GM19099 (cell line): ENCODE results near the gene COPZ1.

Experiments used
- POLR2A ChIP-seq: IDR thresholded peaks from 3 replicates; pipeline ENCODE4 v1.6.1; 2011; ENCODE audit warnings: low read depth; ENCODE audit not compliant: insufficient read length; ENCODE audit errors: extremely low read depth

COPZ1 gene

DNA sequence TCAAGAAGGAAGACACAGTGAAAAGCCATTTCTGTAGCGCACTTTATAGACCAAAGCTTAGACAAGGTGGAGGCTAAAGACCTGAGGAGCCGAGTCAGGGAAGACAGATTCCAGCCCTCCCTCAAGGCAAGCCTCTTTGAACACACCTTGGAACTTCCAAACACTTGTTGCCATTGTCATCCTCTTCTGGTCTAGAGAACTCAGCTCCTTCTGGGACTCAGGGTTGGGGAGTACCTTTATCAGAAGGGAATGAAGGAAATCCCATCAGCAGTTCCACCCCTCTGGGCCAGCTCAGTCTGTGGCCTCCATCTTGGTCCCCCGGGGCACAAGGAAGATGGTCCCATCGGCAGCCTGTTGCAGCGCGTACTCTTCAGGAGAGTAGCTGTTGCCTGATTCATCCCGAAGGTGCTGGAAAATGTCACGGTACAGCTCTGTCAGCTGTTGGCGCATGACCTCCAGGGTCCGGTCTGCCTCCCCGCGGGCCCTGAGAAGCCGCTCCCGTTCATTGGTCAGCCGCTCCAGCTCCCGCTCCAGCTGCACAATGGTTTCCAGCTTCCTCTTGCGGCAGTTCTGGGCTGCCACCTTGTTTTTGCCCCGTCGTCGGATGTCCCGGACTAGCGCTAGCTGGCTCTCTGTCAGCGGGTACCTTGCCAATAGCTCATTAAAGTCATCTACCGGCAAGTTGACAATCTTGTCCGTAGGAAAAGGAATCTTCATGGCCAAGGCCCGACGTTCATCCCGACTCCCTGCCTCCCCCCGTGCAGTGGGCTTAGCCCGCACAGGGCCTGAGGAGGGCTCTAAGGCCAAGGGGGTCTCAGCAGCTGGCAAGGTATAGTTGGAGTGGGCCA is 32.6 kb upstream of the COPZ1 start:
- TF ChIP-seq POLR2A, result no peak

DNA sequence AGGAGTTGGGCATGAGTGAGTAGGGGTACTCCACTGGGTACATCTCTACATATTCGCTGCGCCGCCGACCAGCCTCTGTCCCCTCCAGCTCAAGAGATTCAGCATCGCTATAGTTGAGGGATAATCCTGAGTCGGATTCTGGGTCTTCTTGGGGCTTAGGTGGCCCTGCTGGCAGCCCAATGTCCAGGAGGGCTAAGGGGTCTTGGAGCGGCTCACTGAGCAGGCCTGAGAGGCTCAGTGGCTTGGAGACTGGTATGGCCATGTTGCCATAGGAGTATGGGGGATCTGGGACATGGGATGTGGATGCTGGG is 32.0 kb upstream of the COPZ1 start:
- TF ChIP-seq POLR2A, result no peak

DNA sequence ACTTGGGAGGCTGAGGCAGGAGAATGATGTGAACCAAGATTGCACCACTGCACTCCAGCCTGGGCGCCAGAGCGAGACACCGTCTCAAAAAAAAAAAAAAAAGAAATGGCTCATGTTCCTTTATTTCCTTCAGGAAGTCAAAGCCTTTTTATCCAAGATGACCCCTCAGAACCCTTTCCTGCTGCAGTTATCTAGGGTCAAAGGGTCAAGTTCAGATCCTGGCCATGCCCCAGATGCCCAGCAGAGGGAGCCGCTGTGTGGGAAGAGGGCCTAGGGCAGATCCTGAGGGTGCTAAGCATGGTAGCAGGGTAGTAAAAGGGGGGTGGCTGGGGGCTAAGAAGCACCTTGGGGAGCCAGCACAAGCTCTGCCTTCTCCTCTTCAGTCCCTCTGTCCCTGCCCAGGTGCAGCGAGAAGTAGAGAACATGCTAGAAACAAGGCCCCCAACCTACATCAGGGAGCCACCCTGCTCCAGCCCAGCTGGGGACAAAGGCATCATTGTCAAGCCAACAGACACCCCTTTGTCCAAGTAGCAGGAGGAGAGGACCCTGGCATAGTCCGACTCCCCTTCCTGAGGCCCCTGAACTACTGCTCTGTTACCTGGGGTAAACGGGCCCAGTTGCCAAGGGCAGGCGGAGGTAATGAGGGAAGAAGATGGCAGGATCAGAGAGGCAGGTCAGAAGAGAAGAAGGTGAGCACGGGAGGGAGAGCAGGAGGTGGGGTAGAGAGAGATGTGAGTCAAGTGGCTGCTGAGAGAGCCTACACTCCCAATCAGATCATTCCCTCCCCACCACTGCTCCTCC is 30.6 kb upstream of the COPZ1 start:
- TF ChIP-seq POLR2A, result no peak

DNA sequence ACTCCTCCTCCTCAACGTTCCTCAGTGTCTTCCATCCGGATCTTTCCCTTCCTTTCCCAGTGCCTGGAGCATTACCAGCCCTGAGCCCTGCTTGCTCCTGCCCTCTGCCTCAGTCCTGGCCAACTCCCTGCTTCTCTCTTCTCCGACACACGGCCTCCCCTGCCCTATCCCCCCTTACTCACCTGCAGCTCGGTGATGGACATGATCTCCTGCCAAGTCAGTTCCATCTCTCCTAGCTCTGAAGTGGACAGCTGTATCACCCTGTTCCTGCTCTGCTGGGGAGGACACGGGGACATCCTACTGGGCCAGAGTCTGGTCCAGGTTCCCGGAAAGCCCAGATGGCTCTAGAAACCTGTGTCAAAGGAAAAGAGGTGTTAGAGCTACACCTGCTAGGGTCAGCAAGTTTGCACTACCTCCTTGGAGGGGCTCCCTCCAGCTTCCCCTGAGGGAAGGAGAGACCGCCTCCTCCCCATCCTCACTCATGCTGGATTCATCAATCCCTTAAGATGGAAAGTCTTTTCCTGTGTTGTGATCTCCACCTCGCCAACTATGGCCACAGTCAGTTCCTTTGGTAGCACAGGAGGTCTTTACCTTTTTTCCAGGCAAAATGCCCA is 29.9 kb upstream of the COPZ1 start:
- no peak for TF ChIP-seq POLR2A

DNA sequence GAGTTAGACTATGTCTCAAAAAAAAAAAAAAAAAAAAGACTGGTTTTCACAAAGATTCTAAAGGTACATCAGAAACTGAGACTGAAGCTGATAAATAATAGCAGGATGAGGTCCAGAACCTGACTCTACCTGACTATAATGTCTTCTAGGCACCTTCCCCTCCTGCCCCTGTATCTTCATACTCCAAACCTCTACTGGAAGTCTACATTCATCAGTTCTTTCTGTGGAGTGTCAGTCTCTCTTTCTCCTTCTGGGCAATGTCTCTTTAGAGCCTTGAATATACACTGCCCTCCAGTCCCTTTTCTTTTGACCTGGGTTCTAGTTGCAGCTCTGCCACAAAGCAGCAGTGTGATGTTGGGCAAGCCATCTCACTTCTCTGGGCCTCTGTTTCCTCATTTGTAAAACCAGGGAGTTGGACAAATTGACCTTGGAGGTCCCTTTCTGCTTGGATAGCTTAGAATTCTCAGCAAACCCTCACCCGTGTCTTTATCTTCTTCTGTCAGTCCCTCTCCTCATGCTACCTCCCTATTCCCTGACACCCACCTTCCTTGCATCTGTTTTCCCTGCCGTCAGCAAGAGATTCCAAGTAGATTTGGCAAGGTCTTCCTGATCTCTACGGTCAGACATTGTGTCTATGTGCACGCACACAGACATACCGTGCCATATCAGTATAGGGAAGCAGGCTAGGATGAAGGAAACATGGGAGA is 28.4 kb upstream of the COPZ1 start:
- TF ChIP-seq POLR2A, result no peak

- TF ChIP-seq POLR2A, result no peak
These were observed 26.0 kb upstream of the COPZ1 start for GRCh38 chr12:54298904-54299303.

- TF ChIP-seq POLR2A, result no peak
These were observed 25.3 kb upstream of the COPZ1 start for GRCh38 chr12:54299515-54300224.

- TF ChIP-seq POLR2A, result no peak
These were observed 24.7 kb upstream of the COPZ1 start for GRCh38 chr12:54300225-54300731.

DNA sequence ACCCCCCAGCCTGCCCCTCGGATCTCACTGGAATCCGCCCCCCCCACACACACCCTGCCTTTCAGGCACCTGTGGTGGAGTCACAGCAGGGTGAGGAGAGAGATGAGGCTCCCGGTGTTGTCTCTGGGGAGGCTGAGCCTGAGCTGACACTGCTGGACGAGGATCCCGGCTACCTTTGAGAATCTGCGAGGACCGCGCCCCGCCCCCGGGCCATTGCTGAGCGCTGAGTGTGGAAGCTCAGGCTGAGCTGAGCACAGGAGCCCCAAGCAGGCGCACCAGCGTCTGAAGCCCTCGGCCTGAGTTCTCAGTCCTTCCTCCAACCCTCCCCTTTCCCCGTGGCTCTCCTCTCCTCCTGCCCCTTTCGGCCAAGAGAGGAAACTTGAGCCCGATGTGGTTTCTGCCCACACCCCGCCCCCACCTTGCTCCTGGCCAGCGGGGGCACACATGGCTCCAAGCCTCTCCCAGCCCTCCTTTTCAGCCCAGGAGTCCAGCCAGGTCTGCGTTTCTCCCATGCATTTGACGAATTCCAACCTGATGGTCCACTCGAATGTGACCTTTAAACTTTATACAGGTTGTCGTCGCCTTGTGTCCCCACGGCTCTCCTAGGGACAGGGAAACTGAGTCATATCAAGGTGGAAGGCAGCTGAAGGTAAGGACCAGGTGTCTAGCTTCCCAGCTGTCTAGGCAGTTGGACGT is 24.1 kb upstream of the COPZ1 start, which contains the start of gene NFE2:
Gene NFE2 (minus strand): TSS at position 284 of the 696 bp plus-strand sequence. CDS start 5,767 bp downstream, outside the sequence.
- TF ChIP-seq POLR2A, result no peak

DNA sequence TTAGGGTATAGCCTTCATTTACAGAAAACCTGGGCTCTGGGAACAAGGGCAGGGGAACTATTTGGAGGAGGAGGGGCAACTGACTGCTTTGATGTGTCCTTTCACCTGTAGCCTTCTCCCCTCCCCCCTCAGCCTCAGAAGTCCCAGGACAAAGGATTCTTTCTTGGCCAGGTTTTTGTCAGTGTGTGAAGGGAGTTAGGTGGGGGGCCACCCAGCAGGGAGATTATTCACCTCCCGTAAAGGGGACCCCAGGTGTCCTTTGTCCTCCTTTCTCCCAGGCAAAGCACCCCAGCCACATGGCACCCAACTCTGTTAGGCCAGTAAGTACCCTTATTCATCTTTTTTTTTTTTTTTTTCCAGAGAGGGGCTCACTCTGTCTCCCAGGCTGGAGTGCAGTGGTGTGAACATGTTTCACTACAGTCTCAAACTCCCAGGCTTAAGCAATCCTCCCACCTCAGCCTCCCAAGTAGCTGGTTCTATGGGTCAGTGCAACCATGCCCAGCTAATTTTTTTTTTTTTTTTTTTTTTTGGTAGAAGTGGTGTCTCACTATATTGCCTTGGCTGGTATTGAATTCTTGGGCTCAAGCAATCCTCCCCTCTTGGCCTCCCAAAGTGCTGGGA is 23.4 kb upstream of the COPZ1 start:
- no peak for TF ChIP-seq POLR2A

GRCh38 chr12:54303640-54304039 is 21.3 kb upstream of the COPZ1 start:
- no peak for TF ChIP-seq POLR2A

DNA sequence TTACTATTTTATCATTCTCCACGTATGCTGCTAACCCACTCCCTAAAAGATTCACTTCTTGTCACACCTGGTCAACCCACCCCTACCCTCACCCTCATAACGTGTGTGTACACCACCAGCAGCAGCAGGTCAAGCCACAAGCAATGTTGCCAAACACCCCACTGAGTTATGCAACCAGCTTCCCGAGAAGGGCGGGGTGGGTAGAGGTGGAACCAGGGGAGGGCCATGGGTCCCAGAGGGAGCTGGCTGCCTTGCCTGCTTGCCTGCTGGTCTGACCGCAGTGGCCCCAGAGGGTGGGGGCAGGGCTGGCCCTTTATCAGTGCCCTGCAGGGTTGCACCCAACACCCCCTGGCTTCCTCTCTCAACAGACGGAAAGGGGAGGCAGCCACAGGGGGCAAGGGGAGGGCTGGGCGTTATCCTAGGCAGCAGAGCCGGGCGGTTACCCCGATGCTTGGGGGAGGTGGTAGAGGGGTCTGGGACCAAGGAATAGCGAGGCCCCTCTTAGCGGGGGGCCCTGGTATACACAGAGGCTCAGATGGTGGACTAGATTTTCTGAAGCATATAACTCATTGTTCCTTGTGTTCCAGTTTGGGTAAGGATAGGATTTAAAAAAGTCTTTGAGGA is 20.6 kb upstream of the COPZ1 start:
- TF ChIP-seq POLR2A, result no peak
